Hepatic stellate cell (primary cell): ENCODE data around the gene SKOR1.

ENCODE experiments used
- DNase-seq: peaks from one replicate; pipeline ENCODE4 v3.0.0; 2011; ENCODE audit warnings: low spot score

The SKOR1 gene, protein sequence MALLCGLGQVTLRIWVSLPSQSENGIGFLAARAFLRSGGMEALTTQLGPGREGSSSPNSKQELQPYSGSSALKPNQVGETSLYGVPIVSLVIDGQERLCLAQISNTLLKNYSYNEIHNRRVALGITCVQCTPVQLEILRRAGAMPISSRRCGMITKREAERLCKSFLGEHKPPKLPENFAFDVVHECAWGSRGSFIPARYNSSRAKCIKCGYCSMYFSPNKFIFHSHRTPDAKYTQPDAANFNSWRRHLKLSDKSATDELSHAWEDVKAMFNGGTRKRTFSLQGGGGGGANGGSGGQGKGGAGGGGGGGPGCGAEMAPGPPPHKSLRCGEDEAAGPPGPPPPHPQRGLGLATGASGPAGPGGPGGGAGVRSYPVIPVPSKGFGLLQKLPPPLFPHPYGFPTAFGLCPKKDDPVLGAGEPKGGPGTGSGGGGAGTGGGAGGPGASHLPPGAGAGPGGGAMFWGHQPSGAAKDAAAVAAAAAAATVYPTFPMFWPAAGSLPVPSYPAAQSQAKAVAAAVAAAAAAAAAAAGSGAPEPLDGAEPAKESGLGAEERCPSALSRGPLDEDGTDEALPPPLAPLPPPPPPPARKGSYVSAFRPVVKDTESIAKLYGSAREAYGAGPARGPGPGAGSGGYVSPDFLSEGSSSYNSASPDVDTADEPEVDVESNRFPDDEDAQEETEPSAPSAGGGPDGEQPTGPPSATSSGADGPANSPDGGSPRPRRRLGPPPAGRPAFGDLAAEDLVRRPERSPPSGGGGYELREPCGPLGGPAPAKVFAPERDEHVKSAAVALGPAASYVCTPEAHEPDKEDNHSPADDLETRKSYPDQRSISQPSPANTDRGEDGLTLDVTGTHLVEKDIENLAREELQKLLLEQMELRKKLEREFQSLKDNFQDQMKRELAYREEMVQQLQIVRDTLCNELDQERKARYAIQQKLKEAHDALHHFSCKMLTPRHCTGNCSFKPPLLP

DNA sequence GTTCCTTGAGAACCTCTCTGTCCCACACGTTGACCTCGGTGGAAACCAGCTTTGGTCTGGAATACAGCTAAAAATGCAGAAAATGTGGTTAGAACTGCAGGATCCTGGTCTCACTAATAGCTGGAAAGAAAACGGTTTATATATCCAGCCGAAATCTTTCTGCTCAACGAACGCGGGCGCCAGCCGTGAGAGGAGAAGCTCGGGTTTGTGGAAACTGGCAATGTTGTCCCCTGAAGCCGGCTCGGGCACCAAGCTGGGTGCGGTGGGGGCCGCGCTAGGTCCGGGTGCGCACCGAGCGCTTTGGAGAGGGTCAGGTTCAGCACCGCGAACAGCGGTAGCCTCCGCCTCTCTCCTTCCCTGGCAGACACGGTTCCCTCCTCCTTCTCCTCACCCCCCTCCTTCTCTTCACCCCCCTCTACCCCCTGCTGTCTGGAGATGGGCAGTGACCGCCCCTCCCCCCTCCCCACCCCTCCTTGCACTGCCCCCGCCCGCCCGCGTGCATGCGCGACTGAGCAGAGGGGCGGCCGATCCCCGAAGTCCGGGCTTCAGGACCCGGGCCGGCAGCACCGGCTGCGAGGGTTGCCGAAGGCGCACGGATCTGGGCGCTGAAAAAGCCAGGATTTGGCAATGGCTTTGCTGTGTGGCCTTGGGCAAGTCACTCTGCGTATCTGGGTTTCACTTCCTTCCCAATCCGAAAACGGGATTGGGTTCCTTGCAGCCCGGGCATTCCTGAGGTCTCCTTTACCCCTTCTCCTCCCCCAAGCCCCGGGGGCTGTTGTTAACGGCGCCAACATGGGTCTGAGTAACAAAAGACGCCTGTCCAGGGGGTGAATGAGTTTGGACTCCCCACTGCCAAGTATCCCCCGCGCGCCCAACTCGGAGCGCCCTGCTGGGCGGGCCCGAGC, at the start of gene SKOR1:
Gene SKOR1, plus strand, starts transcription at position 534 of the 905 bp plus-strand sequence. Its CDS starts 94 bp downstream, at position 628.
- DNase-seq: peak; percentile 76

DNA sequence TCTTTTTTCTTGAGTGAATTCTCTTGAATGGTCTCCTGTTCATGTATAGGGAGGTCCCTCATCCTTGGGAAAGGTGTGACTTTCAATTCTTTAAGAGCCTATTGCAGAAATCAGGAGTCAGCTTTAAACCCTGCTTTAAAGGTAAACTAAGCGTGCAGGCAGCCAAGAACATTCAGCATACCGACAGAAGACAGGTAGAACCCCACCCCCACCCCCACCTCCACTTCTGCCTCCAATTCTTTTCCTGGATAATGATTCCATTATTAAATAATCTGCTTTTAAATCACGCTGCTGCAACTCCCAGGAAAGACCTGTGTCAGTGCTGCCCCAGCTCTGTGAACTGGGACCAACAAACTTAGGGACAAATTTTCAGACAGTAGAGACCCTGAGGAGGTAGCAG, 49.3 kb upstream of the SKOR1 start:
- DNase-seq: no peak

DNA sequence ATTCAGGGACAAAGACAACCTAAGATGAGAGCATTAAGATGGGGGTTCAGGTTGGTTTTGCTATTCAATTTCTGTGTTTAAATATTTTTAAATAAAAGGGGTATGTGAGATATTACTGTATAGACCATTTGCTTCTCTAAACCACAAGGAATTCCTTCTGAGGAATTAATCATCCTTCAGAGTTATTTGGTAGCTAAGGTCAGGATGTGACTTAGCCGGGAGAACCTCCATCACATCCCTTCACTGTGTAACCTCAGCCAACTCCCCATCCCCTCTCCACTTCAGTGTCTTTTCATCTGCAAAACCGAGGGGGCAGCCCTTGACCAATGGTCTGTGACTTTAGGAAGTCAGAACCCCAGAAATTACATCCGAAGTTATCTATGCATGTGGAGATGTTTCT, 48.7 kb upstream of the SKOR1 start:
- DNase-seq: peak; percentile 32

DNA sequence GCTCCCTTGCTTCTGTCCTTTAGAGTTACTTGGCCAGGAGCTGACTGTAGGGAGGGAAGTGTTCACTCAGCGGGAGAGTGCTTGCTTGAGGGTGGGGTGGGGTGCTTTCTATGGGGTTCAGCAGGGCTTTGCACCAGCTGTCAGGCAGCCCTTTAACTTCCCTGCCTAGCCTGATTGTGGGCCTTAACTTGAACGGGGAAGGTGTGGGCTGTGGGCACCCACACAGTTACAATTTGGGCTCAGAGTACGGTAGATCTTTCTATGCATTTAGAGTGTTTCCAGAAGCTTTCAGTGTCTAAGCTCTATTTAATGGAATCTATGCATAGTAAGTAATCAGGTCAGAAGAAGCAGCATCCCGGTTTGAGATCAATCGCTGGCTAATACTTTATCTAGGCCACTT, 48.2 kb upstream of the SKOR1 start:
- no peak for DNase-seq

DNA sequence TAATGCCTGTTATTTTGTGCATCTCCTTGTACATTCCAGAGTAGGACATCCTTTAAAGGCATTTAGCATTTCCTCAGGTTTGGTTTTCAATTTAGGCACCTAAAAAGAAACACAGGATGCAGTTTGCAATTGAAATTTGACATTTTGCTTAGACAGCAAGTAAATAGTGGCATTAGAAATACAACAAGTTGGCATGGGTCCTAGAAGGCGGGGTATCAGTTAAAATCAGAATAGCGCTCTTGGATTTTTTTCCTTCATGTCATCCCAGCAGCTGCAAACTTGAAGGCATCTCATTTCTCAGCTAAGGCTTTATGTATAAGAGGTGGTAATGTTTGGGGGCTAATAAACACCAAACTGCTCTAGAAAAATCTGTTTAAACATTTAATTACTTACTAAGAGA, 47.5 kb upstream of the SKOR1 start:
- no peak for DNase-seq

DNA sequence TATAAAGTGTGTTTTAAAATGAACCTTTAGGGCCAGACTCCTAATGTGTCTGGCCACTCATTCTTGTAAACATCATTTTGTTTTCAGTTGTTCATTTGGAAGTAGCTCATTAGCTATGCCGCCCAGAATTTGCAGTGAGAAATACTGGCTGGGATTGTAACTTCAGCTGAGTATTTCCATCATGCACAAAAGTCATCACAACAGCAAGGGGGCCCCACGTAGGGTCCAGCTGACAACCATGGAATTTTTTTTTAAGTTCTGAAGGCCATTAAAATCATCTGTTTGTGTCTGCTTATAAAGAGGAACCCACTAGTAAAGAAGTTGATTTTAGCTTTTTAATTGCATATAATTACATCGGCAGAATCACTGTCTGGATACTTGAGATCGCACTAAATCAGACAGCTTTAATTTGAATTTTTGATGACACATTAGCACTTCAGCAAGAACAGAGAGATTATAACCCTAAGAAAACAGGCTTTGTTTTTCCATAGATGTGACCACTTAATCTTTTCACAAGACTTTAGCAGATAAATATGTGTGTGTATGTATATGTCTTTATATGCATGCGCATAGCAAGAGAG, 46.3 kb upstream of the SKOR1 start:
- no peak for DNase-seq

DNA sequence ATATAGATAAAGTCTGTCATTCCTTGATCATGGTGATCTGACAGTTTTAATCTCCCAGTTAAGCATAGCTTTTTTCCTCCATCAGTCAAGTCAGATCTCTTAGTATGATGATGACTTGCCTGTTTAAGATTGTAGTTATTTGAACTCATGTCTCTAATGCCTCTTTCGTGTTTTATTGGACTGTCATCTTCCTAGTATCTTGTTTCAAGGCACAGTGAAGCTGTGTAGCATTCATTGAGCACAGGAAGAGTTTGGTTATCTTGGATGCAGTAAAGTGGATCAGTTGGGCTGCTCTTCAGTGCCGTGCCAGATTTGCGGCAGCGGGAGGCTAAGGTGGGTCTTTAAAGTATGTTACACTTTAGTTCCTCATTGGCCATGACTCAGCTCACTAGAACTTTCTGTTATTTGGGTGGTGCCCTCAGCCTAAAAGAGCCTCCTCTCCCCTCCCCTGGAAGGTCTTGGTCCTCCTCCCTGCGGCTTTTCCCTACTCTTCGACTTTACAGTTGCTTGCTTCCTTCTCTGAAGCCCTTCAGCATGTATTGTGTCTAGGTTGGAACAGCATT, 45.7 kb upstream of the SKOR1 start:
- no peak for DNase-seq

DNA sequence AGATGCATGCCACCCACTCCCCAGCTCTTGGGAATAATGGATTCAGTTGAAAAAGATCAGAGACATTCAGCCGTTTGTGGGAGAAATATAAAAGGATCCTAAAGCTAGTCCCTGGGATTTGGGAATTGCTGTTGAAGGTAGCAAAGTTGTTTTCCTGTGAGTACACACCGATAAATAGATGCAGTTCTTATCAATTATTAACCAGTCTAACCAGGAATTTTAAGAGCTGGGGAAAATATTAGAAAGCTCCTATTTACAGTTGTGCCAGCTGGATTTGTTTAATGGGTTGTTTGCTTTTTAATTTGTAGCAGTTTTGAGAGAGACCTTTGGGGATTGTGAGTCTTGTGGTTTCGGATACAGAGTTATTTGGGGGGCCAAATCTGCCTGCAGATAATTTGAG, 44.2 kb upstream of the SKOR1 start:
- no peak for DNase-seq

DNA sequence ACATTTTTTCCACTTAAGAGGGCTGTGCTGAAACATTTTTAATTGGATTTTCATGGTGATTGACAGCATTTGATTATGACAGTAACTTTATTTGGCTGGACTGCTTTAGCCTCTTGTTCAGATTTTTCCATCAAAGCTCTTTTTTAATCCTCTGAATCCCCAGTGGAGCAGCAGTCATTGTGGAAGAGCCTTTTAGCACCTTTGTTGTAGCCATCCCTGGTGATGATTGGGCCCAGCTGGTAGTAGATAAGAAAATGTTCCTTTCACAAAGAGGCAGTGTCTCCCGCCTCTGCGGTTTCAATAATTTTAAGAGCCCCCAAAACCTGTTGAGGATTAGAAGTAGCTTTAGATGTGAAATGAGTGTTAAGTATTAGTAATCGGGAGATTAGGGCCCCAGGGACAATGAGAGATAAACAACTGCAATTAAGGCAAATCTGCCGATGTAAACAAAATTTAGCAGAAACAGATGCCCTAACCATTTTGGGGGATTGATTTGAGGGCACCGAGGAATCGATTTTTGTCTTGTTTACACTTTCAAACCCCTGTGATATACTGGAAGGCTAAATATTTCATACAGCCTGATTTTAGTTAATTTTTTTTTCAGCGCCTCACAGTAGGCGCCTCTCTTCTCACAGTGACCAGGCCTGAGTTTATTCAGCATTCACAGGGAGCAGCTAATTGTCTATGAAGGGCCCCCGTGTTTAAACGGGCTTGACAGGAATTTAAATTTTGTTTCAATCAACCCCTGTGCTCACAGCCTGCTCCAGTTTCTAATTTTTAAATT, 43.2 kb upstream of the SKOR1 start:
- no peak for DNase-seq

DNA sequence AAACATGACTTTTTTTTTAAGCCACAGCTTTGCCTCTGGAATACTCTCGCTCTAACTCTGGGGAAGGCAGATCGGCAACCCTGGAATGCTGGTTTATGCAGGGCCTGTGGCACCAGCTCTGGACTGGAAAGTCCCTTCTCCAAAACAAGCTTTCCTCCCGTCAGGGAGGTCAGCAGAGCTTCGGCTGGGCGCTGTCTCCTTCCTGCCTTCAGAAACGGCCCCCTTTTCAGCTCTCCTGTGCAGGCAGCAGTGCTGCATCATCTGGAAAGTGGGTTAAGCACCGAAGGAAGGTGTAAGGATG, 42.7 kb upstream of the SKOR1 start:
- no peak for DNase-seq

DNA sequence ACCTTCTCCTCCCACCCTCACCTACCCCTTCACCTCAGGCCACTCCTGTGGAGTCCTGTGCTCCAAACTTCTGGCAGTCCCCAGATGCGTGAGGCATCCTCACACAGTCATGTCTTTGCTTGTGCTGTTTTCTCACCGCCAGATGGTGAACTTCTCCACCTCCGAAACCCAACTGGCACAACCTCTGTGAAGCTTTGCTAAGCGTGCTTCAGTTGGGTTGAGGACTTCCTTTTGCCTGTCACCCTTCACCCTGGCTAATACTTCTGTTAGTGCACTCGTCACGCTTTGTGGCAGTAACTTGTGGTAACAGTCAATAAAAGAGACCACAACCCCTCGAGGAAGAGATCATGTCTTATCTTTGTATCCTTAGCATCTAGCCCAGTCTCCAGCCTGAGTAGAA, 42.0 kb upstream of the SKOR1 start:
- DNase-seq: no peak

DNA sequence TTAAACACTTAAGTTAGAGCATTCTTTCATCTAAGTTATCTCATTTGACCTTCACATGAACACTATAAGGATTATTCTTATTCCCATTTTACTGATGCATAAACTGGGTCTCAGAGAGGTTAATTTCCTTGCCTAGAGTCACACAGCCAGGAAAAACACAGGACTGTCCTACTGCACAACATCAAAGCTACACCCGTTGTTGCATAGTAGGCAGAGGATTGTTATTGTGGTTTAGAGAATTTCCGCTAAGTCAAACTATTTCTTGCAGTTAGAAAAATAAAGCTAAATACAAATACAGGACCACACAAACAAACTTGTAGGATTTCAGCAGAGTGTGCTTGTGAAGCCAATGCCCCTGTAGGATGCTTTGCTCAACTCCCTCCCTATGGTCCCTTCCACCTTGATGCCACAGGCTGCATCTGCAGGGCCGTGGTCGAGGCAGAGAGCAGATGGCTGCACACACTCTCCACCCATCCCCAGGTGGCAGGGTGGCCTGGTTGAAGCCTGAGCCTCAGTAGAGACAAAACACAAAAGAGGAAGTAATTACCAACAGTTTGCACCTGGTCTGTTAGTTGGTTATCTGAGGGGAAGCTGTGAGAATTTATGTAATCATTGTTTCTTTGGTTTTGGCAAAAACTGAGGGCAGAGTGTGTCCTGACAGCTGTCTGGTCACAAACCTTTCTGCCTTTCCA, 41.1 kb upstream of the SKOR1 start:
- DNase-seq: no peak

DNA sequence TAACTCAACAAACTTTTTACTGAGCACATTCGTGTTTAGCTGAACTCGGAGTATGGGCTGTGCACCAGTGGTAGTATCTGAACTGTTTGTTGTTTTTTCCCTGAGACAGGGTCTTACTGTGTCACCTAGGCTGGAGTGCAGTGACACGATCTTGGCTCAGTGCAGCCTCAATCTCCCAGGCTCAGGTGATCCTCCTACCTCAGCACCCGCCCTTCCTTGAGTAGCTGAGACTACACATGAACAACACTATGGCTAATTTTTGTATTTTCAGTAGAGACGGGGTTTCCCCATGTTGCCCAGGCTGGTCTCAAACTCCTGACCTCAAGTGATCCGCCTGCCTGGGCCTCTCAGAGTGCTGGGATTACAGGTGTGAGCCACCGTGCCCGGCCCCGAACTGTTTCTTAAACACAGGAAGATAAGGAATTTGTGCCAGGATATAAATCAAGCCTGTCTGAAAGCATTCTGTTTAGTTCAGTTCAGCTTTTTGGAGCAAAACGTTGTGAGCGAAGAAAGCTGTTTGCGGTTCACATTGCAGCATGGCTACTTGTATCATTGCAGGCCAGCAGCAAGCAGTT, 40.4 kb upstream of the SKOR1 start:
- DNase-seq: no peak

DNA sequence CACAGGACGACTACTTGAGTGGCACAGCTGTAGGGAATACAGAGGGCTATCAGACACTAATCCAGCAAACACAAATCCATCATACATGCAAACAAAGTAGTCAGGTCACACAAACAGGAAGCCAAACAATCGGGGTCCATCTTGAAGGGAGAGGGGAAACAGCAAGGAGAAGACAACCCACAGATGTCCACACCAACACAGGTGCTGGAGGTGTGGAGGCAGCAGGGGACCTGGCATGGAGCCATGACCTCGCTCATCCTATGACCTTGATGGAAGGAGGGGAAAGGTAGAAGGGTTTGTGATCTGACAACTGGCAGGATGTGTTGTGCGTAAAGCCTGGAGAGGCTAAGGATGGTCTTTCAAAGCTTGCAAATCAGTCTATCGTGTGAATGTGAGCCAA, 39.9 kb upstream of the SKOR1 start:
- DNase-seq: no peak

DNA sequence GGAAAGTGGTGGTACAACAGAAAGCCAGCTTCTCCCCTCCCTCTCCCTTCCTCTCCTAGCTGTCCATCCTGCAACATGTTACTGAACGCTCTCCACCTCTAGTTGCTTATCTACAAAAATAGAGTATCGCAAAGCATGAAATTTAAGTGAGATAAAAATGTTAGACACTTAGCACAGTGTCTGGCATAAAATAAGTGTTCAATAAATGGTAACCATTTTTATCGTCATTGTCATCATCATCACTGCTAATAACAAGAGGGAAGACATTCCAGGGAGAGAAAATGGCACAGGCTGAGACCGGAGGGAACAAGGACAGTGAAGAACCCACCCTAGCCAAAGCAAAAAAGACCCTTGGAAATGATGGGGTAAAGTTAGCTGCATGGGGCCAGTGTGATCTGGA, 38.7 kb upstream of the SKOR1 start:
- no peak for DNase-seq

DNA sequence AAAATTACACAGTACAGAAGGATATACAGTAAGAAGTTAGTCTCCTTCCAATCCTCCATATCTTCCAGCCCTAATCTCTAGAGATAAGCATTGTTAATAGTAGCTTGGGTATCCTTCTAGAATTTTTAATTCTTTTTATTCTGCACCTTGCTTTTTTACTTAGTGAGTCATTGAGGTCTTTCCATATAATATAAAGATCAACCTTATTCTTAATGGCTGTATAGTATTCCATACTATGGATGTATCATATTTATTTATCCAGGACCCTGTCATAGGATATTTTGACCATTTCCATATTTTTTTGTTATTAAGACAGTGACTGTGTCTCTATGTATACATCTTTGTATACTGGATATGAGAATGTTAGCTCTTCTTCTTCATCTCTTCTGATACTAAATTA, 36.3 kb upstream of the SKOR1 start:
- DNase-seq: no peak

DNA sequence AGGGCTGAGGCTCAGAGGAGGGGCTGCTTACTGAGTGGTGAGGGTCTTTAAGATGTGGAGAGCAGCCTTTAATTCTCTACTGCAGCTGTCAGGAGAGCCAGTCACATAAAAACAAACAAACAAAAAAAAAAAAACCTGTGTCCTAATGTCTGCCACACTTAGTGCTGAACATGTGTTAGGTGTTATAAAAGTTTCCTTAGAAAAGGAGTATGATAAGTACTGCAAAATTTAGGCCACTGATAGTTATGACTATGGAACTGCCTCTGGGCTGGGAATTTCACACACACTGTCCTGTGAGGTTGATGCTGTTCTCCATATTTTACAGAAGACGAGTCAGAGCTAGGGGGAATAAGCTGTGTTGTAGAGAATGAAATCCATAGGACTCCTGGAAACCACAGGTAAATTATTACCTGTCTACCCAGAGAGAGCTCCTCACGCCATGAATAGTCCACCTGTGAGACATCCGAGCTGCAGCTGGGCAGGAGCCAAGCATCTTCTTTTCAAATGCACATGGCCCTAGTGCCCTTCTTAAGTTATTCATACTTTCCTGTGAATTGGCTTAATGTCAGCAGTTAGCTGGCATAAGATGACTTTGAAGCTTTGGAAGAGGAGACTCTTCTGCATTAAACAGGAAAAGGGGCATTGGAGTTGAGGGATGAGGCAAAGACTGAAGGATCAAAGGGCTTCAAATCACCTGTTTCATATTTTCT, 34.5 kb upstream of the SKOR1 start:
- no peak for DNase-seq

DNA sequence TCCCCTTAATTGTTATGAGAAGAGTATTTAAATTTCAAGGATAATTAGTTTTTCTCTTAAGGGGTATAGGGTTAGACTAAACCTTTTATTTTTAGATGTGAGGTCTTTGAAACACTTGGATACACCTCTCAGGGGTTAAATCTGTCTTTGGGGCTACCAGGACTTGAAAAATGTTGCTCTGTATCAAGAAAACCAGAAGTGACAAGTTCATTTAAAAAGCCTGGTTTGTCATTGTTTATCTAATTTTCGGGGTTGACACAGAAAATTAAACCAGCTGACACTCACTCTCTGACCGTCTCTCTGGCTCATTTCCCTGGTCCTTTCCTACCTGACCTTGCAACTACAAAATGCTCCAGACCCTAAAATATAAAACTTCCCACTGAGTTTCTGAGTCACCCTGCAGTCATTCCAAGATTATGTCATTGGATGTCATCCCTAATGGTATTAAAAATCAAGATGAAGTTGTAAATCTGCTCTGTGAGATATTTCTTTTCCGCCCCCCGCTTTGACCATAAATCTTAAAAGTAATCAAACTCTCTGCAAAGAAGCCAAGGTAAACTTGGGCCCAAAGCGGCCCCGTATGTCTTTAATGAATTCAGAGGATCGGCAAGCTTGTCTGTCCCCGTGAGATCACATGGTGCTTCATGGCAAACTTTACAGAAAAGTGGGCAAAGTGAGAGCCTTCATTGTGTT, 32.9 kb upstream of the SKOR1 start:
- no peak for DNase-seq
